ENCODE measurements around the gene PLCD3.

Gene PLCD3

GRCh38 chr17:45098081-45098868 is 34.0 kb downstream of the PLCD3 start:
- Histone ChIP-seq H3K27ac (ENCODE audit: low read depth, low read length) (no peak overlapping the region), H3K9me2 (replicated peaks; ENCODE audit: insufficient read depth, low read length) (no peaks in the 10 kb centered on the region), H4K20me1 (ENCODE audit: low read depth, low read length) (no peaks in the 10 kb centered on the region), H3K9ac (ENCODE audit: low read length) (no peak overlapping the region), H2AFZ (ENCODE audit: low read depth, low read length, severe bottlenecking) (no peak overlapping the region), H3K4me2 (ENCODE audit: low read depth, low read length, poor library complexity, severe bottlenecking) (no peak overlapping the region), H3K4me3 (ENCODE audit: insufficient read depth, low read length, poor library complexity, severe bottlenecking) (no peak overlapping the region), H3K27me3 (ENCODE audit: low read length) (no peaks in the 10 kb centered on the region), H3K79me2 (ENCODE audit: insufficient read depth, low read length) (no peaks in the 10 kb centered on the region), H3K9me3 (ENCODE audit: insufficient read depth, low read length) (no peaks in the 10 kb centered on the region), H3F3A (ENCODE audit: insufficient read depth) (no peaks in the 10 kb centered on the region), H3K36me3 (ENCODE audit: low read length) (peaks cover 11% of the 10 kb centered on the region; the same call in 1 of the 2 replicates)
- no peak for TF ChIP-seq EZH2phosphoT487 (conservative IDR thresholded peaks at IDR 0.05; ENCODE audit: low read length)
- no peak for TF ChIP-seq CTCF (IDR thresholded peaks at IDR 0.05; ENCODE audit: insufficient read depth, low read length, poor library complexity, severe bottlenecking)

- H3K9ac ChIP-seq (ENCODE audit: low read length) = no peak overlapping the region
- peaks cover 11% of the 10 kb centered on the region; the same call in 1 of the 2 replicates for H3K36me3 ChIP-seq (ENCODE audit: low read length)
- no peak for TF ChIP-seq EZH2phosphoT487 (conservative IDR thresholded peaks at IDR 0.05; ENCODE audit: low read length)
- no peak for TF ChIP-seq CTCF (IDR thresholded peaks at IDR 0.05; ENCODE audit: insufficient read depth, low read length, poor library complexity, severe bottlenecking)
- H3K27ac ChIP-seq (ENCODE audit: low read depth, low read length) = no peak overlapping the region
- no peak overlapping the region for H3K4me3 ChIP-seq (ENCODE audit: insufficient read depth, low read length, poor library complexity, severe bottlenecking)
- H3K27me3 ChIP-seq (ENCODE audit: low read length) = no peaks in the 10 kb centered on the region
- no peaks in the 10 kb centered on the region for H3K9me3 ChIP-seq (ENCODE audit: insufficient read depth, low read length)
- H4K20me1 ChIP-seq (ENCODE audit: low read depth, low read length) = no peaks in the 10 kb centered on the region
- H3K4me2 ChIP-seq (ENCODE audit: low read depth, low read length, poor library complexity, severe bottlenecking) = no peak overlapping the region
- H3K9me2 ChIP-seq (replicated peaks; ENCODE audit: insufficient read depth, low read length) = no peaks in the 10 kb centered on the region
- no peaks in the 10 kb centered on the region for H3K79me2 ChIP-seq (ENCODE audit: insufficient read depth, low read length)
- H2AFZ ChIP-seq (ENCODE audit: low read depth, low read length, severe bottlenecking) = no peak overlapping the region
- H3F3A ChIP-seq (ENCODE audit: insufficient read depth) = no peaks in the 10 kb centered on the region
These were observed 35.4 kb downstream of the PLCD3 start for GRCh38 chr17:45096926-45097325.

- no peaks in the 10 kb centered on the region for H4K20me1 ChIP-seq (ENCODE audit: low read depth, low read length)
- no peaks in the 10 kb centered on the region for H3K9me3 ChIP-seq (ENCODE audit: insufficient read depth, low read length)
- no peaks in the 10 kb centered on the region for H3K79me2 ChIP-seq (ENCODE audit: insufficient read depth, low read length)
- no peak overlapping the region for H3K9ac ChIP-seq (ENCODE audit: low read length)
- H3K27ac ChIP-seq (ENCODE audit: low read depth, low read length) = no peak overlapping the region
- H3K27me3 ChIP-seq (ENCODE audit: low read length) = no peaks in the 10 kb centered on the region
- no peaks in the 10 kb centered on the region for H3K9me2 ChIP-seq (replicated peaks; ENCODE audit: insufficient read depth, low read length)
- peaks cover 11% of the 10 kb centered on the region; the same call in 1 of the 2 replicates for H3K36me3 ChIP-seq (ENCODE audit: low read length)
- H3K4me3 ChIP-seq (ENCODE audit: insufficient read depth, low read length, poor library complexity, severe bottlenecking) = no peak overlapping the region
- H3F3A ChIP-seq (ENCODE audit: insufficient read depth) = no peaks in the 10 kb centered on the region
- no peak overlapping the region for H2AFZ ChIP-seq (ENCODE audit: low read depth, low read length, severe bottlenecking)
- TF ChIP-seq CTCF (IDR thresholded peaks at IDR 0.05; ENCODE audit: insufficient read depth, low read length, poor library complexity, severe bottlenecking) (peak; percentile 35), EZH2phosphoT487 (conservative IDR thresholded peaks at IDR 0.05; ENCODE audit: low read length) (no peak)
- H3K4me2 ChIP-seq (ENCODE audit: low read depth, low read length, poor library complexity, severe bottlenecking) = no peak overlapping the region
These were observed 36.2 kb downstream of the PLCD3 start for GRCh38 chr17:45096141-45096540.

Data from SU-DHL-6 (cell line).